Measurements from ENCODE around the gene VTCN1.
"Not testable (repeated sequence)": the region's sequence is repeated elsewhere in the genome, so short reads cannot be mapped to it uniquely, and the experiment has no call there.

VTCN1 gene

DNA sequence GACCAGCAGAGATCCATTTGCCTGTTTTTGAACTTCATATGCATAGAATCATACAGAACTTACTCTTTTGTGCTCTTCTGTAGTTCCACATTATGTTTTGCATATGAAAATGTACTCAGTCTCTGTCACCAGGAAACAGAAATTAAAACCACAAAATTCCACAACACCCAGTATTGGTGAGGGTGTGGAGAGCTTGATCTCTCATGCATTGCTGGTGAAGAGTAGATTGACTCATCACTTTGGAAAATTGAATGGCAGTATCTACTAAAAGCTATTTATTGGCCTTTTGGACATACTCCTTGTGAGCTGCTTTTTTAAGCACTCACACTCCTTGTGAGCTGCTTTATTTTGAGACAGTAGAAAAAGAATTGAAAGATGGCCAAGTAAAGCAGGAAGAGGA, 43.3 kb downstream of the VTCN1 start:
- Mint-ChIP-seq H3K27me3 (peaks cover 1% of the 10 kb centered on the region), H3K4me1 (ENCODE audit: low read depth) (no peaks in the 10 kb centered on the region), H3K4me3 (no peak overlapping the region), H3K27ac (no peak overlapping the region), H3K36me3 (ENCODE audit: low read depth) (no peaks in the 10 kb centered on the region), H3K9me3 (no peaks in the 10 kb centered on the region)
- intact Hi-C loops (cut with micrococcal nuclease): no loop called here

DNA sequence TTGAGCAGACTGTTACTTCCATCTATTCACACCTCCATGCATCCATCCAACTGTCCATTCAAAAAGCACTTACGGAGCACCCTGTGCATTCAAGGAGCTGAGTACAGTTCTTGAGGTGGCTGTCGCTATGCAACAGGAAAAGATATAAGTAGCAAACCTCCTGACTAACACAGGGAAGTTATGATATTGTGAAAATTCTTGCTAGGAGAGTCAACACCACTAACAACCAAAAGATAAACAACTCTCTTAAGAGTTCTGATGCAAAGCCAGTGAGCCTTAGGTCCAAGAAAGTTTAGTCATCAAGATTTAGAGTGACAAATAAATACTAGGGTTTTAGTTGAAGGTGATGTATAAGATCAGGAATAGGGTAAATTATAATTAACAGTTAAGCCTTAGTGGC, 44.7 kb downstream of the VTCN1 start:
- Mint-ChIP-seq H3K27me3 (peaks cover 1% of the 10 kb centered on the region), H3K4me1 (ENCODE audit: low read depth) (no peaks in the 10 kb centered on the region), H3K36me3 (ENCODE audit: low read depth) (no peaks in the 10 kb centered on the region), H3K27ac (no peak overlapping the region), H3K4me3 (no peak overlapping the region), H3K9me3 (no peaks in the 10 kb centered on the region)
- intact Hi-C loops (cut with micrococcal nuclease): no loop called here

DNA sequence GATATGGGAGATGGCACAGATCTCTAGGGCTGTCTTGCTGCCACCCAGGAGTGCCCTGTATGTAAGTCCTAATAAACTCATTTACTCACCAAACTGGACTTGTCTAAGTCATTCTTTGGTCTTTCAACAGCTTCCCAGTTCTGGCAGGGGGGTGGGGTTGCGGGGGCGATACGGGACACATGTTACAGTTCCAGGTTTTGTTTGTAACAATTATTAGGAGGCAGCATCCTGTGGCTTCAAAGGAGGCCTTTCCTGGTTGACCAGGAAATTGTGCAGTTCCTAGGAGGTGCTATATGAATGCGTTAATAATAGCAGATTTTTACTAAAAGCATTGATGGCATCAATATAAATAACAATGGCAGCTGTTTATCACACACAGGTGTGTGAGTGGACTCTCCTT, 46.5 kb downstream of the VTCN1 start:
- Mint-ChIP-seq H3K36me3 (ENCODE audit: low read depth) (no peaks in the 10 kb centered on the region), H3K4me3 (no peak overlapping the region), H3K4me1 (ENCODE audit: low read depth) (no peaks in the 10 kb centered on the region), H3K27ac (no peak overlapping the region), H3K27me3 (peaks cover 1% of the 10 kb centered on the region), H3K9me3 (peaks cover under 1% of the 10 kb centered on the region)
- intact Hi-C loops (cut with micrococcal nuclease): no loop called here

DNA sequence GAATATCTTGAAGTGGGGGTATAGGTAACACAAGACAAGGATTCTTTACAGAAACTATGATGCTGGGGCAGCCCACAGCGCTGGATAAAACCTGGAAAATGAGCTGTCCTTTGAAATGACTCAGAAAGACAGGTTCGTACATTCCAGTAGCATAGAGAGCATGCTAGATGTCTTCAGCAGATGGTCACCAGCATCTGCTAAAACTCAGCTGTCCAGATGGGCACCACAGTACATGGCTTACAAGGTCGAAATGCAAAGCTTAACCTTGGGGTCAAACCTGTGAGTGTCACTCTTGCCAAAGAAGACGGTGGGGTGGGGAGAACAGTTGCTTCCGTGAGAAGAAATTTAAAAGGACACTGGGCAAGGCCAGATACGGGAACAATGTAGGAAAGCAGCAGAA, 47.9 kb downstream of the VTCN1 start:
- H3K27me3 Mint-ChIP-seq: peaks cover 1% of the 10 kb centered on the region
- no peaks in the 10 kb centered on the region for H3K36me3 Mint-ChIP-seq (ENCODE audit: low read depth)
- peaks cover 8% of the 10 kb centered on the region for H3K9me3 Mint-ChIP-seq
- H3K4me1 Mint-ChIP-seq (ENCODE audit: low read depth): no peaks in the 10 kb centered on the region
- H3K27ac Mint-ChIP-seq: no peak overlapping the region
- H3K4me3 Mint-ChIP-seq: no peak overlapping the region
- intact Hi-C loops (cut with micrococcal nuclease): no loop called here

DNA sequence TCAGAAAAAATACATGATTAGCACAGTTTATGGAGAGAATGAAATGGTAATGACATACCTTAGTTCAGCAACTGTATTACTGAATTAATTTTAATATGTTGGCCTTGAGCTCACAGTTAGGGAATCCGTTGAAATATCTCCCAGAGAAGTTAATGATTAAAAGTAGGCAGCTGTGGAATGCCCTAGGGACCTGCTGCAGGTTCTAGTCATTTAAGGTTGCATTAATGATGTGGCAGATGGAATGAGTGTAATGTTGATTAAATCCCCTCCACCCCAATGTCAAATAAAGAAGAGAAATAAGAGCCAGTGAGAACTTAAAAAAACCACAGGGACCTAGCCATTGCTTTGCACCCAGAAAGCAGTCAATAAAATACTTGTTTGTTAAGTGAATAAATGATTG, 48.8 kb downstream of the VTCN1 start:
- H3K9me3 Mint-ChIP-seq: peaks cover 8% of the 10 kb centered on the region
- no peak overlapping the region for H3K4me3 Mint-ChIP-seq
- no peak overlapping the region for H3K27ac Mint-ChIP-seq
- no peaks in the 10 kb centered on the region for H3K4me1 Mint-ChIP-seq (ENCODE audit: low read depth)
- intact Hi-C loops (cut with micrococcal nuclease): no loop called here
- no peaks in the 10 kb centered on the region for H3K36me3 Mint-ChIP-seq (ENCODE audit: low read depth)
- peaks cover 1% of the 10 kb centered on the region for H3K27me3 Mint-ChIP-seq

DNA sequence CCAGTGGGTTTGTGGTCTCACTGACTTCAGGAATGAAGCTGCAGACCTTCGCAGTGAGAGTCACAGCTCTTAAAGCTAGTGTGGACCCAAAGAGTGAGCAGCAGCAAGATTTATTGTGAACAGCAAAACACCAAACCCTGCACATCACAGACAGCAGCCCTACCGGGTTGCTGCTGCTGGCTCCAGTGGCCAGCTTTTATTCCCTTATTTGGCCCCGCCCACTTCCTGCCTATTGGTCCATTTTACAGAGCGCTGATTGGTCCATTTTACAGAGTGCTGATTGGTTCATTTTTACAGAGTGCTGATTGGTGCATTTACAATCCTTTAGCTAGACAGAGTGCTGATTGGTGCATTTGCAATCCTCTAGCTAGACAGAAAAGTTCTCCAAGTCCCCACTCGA, 59.4 kb downstream of the VTCN1 start:
- intact Hi-C loops (cut with micrococcal nuclease): not testable (repeated sequence)

DNA sequence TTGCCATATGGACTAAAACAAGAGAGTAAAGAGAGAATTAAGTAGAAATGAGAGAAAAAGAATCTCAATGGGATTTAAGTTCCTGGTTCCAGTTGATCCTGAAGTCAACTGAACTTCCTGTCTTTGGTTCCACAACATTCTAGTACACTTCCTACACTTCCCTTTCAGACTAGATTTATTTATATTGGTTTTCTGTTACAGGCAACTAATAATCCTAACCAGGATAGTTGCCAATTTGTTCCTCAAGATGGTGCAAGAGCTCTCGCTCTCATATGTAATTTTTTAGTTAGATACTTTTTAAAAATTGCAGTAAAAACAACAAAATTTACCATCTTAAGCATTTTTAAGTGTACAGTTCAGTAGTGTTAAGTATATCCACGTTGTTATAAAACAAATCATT, 60.4 kb downstream of the VTCN1 start:
- Mint-ChIP-seq H3K9me3 (peaks cover 13% of the 10 kb centered on the region), H3K36me3 (ENCODE audit: low read depth) (no peaks in the 10 kb centered on the region), H3K4me1 (ENCODE audit: low read depth) (no peaks in the 10 kb centered on the region), H3K27me3 (peaks cover 6% of the 10 kb centered on the region), H3K4me3 (no peak overlapping the region), H3K27ac (no peak overlapping the region)
- intact Hi-C loops (cut with micrococcal nuclease): no loop called here

More for the DNA sequence above, 59.4 kb downstream of the VTCN1 start:
- H3K4me3 Mint-ChIP-seq; H3K27me3 Mint-ChIP-seq; H3K4me1 Mint-ChIP-seq (ENCODE audit: low read depth); H3K36me3 Mint-ChIP-seq (ENCODE audit: low read depth); H3K27ac Mint-ChIP-seq: not testable (repeated sequence)
- peaks cover 13% of the 10 kb centered on the region for H3K9me3 Mint-ChIP-seq

DNA sequence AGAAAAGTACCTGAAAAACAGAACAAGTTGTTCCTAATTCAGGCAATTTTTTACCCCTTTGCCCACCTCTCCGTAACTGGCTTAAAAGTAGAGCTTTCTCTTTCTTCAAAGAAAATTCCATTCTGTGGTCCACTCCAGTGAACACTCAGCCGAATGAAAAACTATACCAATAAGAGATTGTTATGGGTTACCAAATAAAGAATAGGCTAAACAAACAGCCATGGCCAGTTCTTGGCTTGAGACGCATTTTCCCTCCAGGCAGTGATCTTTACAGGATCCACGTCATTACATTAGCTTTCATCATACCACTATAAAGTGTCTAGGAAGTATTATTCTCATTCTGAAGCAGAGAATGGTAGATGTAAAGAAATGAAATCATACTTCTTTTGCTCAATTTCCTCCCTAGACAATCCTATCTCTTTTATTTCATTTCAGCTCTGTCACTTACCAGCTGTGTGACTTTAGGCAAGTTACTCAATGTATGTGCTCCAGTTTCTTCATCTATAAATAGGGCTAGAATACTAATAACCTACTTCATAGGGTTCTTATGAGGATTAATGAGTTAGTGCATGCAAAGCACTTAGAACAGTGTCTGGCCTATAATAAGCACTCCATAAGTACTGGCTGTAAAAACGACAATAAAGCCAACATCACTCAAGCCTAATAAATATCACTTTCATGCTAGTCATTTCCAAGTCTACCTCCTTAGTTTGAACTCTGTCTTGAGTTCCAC, 62.7 kb downstream of the VTCN1 start:
- H3K27me3 Mint-ChIP-seq: peaks cover 6% of the 10 kb centered on the region
- no peak overlapping the region for H3K4me3 Mint-ChIP-seq
- no peaks in the 10 kb centered on the region for H3K4me1 Mint-ChIP-seq (ENCODE audit: low read depth)
- no peaks in the 10 kb centered on the region for H3K36me3 Mint-ChIP-seq (ENCODE audit: low read depth)
- peaks cover 13% of the 10 kb centered on the region for H3K9me3 Mint-ChIP-seq
- no peak overlapping the region for H3K27ac Mint-ChIP-seq
- intact Hi-C loops (cut with micrococcal nuclease): no loop called here

DNA sequence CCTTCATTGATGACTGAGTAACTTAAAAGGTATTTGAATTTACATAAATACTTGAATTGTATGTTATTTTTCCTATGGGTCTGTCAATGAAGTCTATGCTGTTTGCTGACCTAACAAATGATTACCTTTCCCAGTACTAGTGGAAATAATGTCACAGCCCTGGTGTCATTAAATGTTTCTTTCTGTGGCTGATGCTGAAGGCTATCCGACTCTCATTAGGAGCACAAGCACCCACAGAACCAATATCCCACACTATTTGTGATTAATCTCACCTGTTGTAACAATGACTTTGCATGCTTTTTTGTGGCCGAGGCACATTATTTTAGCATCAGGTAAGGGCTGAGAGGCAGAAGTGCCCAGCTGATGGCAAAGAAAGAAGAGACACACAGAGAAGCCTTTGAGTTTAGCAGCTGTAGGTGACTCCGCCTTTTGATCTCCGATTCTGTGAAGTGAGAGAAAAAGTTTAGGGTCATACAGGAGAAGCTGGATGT, 63.3 kb downstream of the VTCN1 start:
- Mint-ChIP-seq H3K27ac (no peak overlapping the region), H3K9me3 (peaks cover 13% of the 10 kb centered on the region)
- intact Hi-C loops (cut with micrococcal nuclease): no loop called here

DNA sequence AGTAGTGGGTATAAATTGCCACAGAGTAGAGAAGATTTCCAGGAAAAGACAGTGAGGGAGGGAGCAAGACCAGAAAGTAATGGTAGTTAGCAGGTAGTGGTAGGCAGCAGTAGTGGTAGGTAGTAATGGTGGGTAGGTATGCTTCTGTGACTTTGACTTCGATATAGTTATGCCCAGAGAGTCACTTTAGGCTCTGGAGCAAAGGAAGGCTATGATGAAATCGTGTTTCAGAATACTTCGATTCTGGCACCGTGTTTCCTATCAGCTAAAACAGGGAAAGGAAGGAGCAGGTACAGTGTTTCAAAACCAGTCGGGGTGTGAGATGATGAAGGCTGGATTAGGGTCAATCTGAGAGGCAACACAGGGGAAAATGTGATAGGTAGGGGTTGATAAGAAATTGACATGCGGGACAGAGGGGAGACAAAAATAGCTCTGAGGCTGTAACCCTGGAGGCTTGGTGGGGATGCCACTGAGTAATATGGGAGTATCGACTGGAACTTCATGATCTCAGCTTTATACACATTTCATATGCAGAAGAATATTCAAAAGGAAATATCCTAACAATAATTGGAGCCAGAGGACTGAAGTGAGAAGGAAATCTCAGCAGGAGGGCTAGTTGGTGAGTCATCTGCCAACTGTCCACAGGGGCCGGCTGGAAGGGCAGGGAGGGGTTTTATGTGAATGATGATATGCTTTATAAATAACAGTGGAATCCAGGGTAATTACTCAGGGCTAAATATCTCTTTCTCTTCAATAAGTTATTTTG, 64.0 kb downstream of the VTCN1 start:
- no peaks in the 10 kb centered on the region for H3K36me3 Mint-ChIP-seq (ENCODE audit: low read depth)
- H3K4me3 Mint-ChIP-seq: no peak overlapping the region
- peaks cover 6% of the 10 kb centered on the region for H3K27me3 Mint-ChIP-seq
- peaks cover 12% of the 10 kb centered on the region for H3K9me3 Mint-ChIP-seq
- no peaks in the 10 kb centered on the region for H3K4me1 Mint-ChIP-seq (ENCODE audit: low read depth)
- intact Hi-C loops (cut with micrococcal nuclease): no loop called here
- no peak overlapping the region for H3K27ac Mint-ChIP-seq

More for the DNA sequence above, 63.3 kb downstream of the VTCN1 start:
- H3K4me3 Mint-ChIP-seq: no peak overlapping the region
- H3K4me1 Mint-ChIP-seq (ENCODE audit: low read depth): no peaks in the 10 kb centered on the region
- H3K27me3 Mint-ChIP-seq: peaks cover 6% of the 10 kb centered on the region
- H3K36me3 Mint-ChIP-seq (ENCODE audit: low read depth): no peaks in the 10 kb centered on the region

DNA sequence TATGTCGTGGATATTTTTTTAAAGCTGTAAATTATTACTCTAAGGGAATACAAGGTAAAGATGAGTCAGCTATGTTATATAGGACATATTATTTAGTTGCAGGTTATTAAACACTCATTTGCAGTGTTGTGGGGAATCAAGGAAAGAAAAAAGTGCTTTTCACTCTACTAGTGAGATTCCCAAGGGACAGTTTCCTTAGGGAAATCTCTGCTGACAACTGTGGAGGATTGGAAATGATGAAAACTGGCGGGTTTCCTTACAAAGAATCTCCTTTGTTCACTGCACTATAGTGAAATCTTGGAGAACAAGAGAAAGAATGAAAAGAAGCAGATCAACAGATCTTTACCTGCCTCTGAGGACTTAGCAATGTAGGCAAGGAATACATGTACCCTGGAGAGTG, 64.7 kb downstream of the VTCN1 start:
- Mint-ChIP-seq H3K36me3 (ENCODE audit: low read depth) (no peaks in the 10 kb centered on the region), H3K27ac (no peak overlapping the region), H3K27me3 (peaks cover 6% of the 10 kb centered on the region), H3K4me1 (ENCODE audit: low read depth) (no peaks in the 10 kb centered on the region), H3K9me3 (peaks cover 5% of the 10 kb centered on the region), H3K4me3 (no peak overlapping the region)
- intact Hi-C loops (cut with micrococcal nuclease): no loop called here

DNA sequence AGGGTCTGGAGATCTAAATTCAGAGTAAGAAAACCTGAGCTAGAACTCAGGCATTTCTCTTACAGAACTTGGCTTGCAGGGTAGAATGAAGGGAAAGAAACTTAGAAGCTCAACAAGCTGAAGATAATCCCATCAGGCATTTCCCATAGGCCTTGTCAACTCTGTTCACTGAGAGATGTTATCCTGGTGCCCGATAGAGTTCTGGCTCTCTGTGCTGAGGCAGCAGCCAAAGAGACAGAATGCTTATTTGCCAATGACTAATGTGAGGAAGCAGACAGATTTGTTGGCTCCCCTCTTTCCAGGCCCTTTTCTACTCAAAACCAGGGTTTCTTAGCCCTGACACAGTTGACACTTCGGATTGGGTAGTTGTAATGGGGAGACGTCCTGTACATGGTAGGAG, 66.9 kb downstream of the VTCN1 start:
- intact Hi-C loops (cut with micrococcal nuclease): no loop called here
- Mint-ChIP-seq H3K9me3 (no peaks in the 10 kb centered on the region), H3K36me3 (ENCODE audit: low read depth) (no peaks in the 10 kb centered on the region), H3K4me1 (ENCODE audit: low read depth) (no peaks in the 10 kb centered on the region), H3K27me3 (peaks cover 6% of the 10 kb centered on the region), H3K27ac (no peak overlapping the region), H3K4me3 (no peak overlapping the region)

DNA sequence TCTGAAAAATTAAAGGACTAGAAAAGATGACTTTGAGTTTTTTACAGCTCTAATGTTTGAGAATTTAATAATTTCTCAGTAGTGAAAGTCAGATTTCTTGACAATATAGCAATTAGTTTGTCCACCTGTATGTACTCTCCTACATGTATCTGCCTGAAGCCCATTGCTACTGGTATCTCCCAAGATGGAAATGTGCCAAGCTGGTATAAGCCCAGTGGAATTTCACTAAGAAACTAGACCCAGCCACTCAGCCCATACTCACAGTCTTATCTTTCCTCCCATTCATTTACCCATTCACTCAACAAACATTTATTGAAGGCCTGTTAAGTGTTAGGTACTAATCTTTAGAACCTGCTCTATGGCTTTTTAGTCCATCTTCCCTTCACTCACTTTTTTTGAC, 67.6 kb downstream of the VTCN1 start:
- Mint-ChIP-seq H3K4me1 (ENCODE audit: low read depth) (no peaks in the 10 kb centered on the region), H3K36me3 (ENCODE audit: low read depth) (no peaks in the 10 kb centered on the region), H3K4me3 (no peak overlapping the region), H3K27ac (no peak overlapping the region), H3K9me3 (no peaks in the 10 kb centered on the region), H3K27me3 (peaks cover 6% of the 10 kb centered on the region)
- intact Hi-C loops (cut with micrococcal nuclease): no loop called here

DNA sequence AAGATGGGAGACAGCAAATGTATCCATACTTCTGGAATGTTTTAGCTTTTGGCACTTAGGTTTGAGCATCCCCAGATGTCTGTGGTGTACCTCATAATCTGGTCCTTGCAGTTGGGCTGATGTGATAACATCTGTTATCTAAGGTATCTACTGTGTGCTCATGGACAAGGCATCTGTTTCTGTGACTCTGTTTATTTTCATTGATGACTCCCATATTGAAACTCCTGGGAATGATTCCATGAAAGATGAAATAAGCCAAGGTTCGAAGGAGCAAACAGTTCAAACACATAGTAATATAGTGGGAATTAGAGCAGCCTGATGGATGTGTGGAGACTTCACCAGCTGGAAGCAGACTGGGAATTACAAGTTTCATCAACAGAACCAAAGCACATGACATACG, 68.5 kb downstream of the VTCN1 start:
- no peak overlapping the region for H3K27ac Mint-ChIP-seq
- H3K36me3 Mint-ChIP-seq (ENCODE audit: low read depth): no peaks in the 10 kb centered on the region
- intact Hi-C loops (cut with micrococcal nuclease): no loop called here
- no peak overlapping the region for H3K4me3 Mint-ChIP-seq
- H3K4me1 Mint-ChIP-seq (ENCODE audit: low read depth): no peaks in the 10 kb centered on the region
- peaks cover 6% of the 10 kb centered on the region for H3K27me3 Mint-ChIP-seq
- no peaks in the 10 kb centered on the region for H3K9me3 Mint-ChIP-seq

Measured in dendritic cell treated with granulocyte-macrophage colony-stimulating factor and Interleukin-4, amounts not matched to agents 40 ng/mL and 50 ng/mL, for 4 days (primary cell).